GM15510 (cell line): ENCODE results near the gene XCL1.

Experiments used
- POLR2A ChIP-seq: IDR thresholded peaks from 3 replicates; pipeline ENCODE4 v1.6.1; 2011; ENCODE audit warnings: borderline replicate concordance; ENCODE audit not compliant: insufficient read length; ENCODE audit errors: extremely low read depth

Gene XCL1

GRCh38 chr1:168565825-168566224, 10.6 kb upstream of the XCL1 start:
- TF ChIP-seq POLR2A, result no peak

- TF ChIP-seq POLR2A, result no peak
Measured at GRCh38 chr1:168567007-168567406, 9.4 kb upstream of the XCL1 start.

- no peak for TF ChIP-seq POLR2A
Measured at GRCh38 chr1:168567568-168567967, 8.8 kb upstream of the XCL1 start.

- TF ChIP-seq POLR2A, result no peak
Measured at GRCh38 chr1:168568346-168568745, 8.1 kb upstream of the XCL1 start.

- TF ChIP-seq POLR2A, result no peak
Measured at GRCh38 chr1:168570652-168571051, 5.8 kb upstream of the XCL1 start.

GRCh38 chr1:168572633-168573032, 3.8 kb upstream of the XCL1 start:
- no peak for TF ChIP-seq POLR2A

- TF ChIP-seq POLR2A, result no peak
Measured at GRCh38 chr1:168581817-168582572, 5.6 kb downstream of the XCL1 start.

- TF ChIP-seq POLR2A, result no peak
Measured at GRCh38 chr1:168582688-168583336, 6.4 kb downstream of the XCL1 start.

- no peak for TF ChIP-seq POLR2A
Measured at GRCh38 chr1:168583571-168583970, 7.2 kb downstream of the XCL1 start.

- no peak for TF ChIP-seq POLR2A
Measured at GRCh38 chr1:168585191-168585590, 8.8 kb downstream of the XCL1 start.

GRCh38 chr1:168585937-168586336, 9.5 kb downstream of the XCL1 start:
- no peak for TF ChIP-seq POLR2A

GRCh38 chr1:168589167-168589566, 12.8 kb downstream of the XCL1 start:
- TF ChIP-seq POLR2A, result no peak

GRCh38 chr1:168591066-168591465, 14.7 kb downstream of the XCL1 start:
- no peak for TF ChIP-seq POLR2A

GRCh38 chr1:168591641-168592250, 15.3 kb downstream of the XCL1 start:
- no peak for TF ChIP-seq POLR2A

GRCh38 chr1:168598125-168598524, 21.7 kb downstream of the XCL1 start:
- TF ChIP-seq POLR2A, result no peak

- TF ChIP-seq POLR2A, result no peak
Measured at GRCh38 chr1:168598892-168599291, 22.5 kb downstream of the XCL1 start.
